ENCODE data around the gene ACP4. TPM values are rescaled to one million over a fixed set of nuclear protein-coding genes. Genes with fewer than 3 reads are reported as not detected.

ACP4 gene
- total and polyA plus RNA-seq, 2 donors (not counting 1 experiment from before 2014, with no cell fraction given), result not detected

DNA sequence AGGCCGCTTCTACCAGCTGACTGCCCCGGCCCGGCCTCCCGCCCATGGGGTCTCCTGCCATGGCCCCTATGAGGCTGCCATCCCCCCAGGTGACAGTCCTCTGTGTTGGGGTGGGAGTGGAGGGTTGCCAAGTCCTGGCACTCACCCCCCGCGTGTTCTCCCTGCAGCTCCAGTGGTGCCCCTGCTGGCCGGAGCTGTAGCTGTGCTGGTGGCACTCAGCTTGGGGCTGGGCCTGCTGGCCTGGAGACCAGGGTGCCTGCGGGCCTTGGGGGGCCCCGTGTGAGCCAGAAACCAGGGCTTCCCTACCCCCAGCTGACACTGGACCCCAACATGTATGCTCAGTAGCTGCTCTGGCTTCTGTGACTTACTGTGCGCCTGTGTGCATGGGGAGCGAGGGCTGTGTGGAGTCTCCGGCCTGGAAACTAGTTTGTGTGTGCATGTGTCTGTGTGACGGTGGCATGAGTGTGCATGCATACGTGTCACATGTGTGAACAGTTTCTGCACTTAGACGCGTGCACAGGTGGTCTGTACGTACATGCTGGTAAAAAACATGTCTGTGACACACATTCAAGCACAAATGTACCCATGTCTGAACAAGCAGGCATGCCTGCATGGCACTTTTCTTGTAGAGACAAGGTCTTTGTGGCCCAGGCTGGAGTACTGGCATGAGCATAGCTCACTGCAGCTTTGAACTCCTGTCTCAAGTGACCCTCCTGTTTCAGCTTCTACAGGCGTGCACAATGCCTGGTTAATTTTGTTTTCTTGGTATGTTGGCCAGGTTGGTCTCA is 4.9 kb downstream of the ACP4 start:
- Histone ChIP-seq H3K4me2 (replicated peaks; ENCODE audit: low read depth, low read length, poor library complexity, severe bottlenecking) (no peak overlapping the region), H3K9ac (ENCODE audit: low read length) (no peak overlapping the region), H3K4me3 (ENCODE audit: control extremely low read depth in 1 of 5, extremely low read depth in 1 of 5, insufficient read depth in 1 of 5, low read depth in 2 of 5, low read length in 4 of 5) (no peak overlapping the region), H4K20me1 (ENCODE audit: control insufficient read depth, insufficient read depth, low read length, poor library complexity, severe bottlenecking) (peaks cover 7% of the 10 kb centered on the region), H3K36me3 (replicated peaks in 1 of 2; ENCODE audit: control extremely low read depth in 1 of 2, control insufficient read depth in 1 of 2, extremely low read depth in 1 of 2, insufficient read depth in 2 of 2, low read length in 1 of 2) (peaks cover 0 to 30% of the 10 kb centered on the region in 2 experiments), H3K27ac (ENCODE audit: low read length in 2 of 2) (no peak overlapping the region), H3K79me2 (ENCODE audit: control insufficient read depth, insufficient read depth, low read length) (peaks cover 21% of the 10 kb centered on the region), H2AFZ (ENCODE audit: insufficient read depth, low read depth, low read length, poor library complexity, severe bottlenecking) (no peak overlapping the region), H3K4me1 (ENCODE audit: control insufficient read depth in 2 of 2, insufficient read depth in 2 of 2, low read length in 2 of 2) (peaks cover 4 to 6% of the 10 kb centered on the region in 2 donors), H3K9me3 (ENCODE audit: control extremely low read depth in 1 of 3, control insufficient read depth in 2 of 3, insufficient read depth in 1 of 3, low read length in 2 of 3) (no peaks in the 10 kb centered on the region), H3K27me3 (replicated peaks in 1 of 4; ENCODE audit: control extremely low read depth in 1 of 4, control insufficient read depth in 3 of 4, insufficient read depth in 4 of 4, low read length in 3 of 4) (no peaks in the 10 kb centered on the region)
- peaks cover 5% of the 10 kb centered on the region for H3K27me3 Mint-ChIP-seq
- WGBS (ENCODE audit: insufficient coverage), result 78% methylated on average over 17 of the region's 18 CpGs
- no peak overlapping the region for H3K4me3 Mint-ChIP-seq
- CTCF ChIA-PET, result interaction anchor here (0.9 to 5.1 kb wide), 3 partner anchors 11 to 127 kb away, joined by 4 to 29 read pairs (median 4); no protein-coding TSS in a partner anchor
- H3K27ac Mint-ChIP-seq, result no peak overlapping the region
- intact Hi-C loops (cut with micrococcal nuclease), result loop anchor here (2.0 kb wide), 1 partner anchor 128 kb away; no protein-coding TSS in a partner anchor
- H3K4me1 Mint-ChIP-seq, result peaks cover 10% of the 10 kb centered on the region
- TF ChIP-seq, protein P1, sequence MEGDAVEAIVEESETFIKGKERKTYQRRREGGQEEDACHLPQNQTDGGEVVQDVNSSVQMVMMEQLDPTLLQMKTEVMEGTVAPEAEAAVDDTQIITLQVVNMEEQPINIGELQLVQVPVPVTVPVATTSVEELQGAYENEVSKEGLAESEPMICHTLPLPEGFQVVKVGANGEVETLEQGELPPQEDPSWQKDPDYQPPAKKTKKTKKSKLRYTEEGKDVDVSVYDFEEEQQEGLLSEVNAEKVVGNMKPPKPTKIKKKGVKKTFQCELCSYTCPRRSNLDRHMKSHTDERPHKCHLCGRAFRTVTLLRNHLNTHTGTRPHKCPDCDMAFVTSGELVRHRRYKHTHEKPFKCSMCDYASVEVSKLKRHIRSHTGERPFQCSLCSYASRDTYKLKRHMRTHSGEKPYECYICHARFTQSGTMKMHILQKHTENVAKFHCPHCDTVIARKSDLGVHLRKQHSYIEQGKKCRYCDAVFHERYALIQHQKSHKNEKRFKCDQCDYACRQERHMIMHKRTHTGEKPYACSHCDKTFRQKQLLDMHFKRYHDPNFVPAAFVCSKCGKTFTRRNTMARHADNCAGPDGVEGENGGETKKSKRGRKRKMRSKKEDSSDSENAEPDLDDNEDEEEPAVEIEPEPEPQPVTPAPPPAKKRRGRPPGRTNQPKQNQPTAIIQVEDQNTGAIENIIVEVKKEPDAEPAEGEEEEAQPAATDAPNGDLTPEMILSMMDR (IDR thresholded peaks at IDR 0.05), result no peak
- no peak for TF ChIP-seq EZH2 (IDR thresholded peaks at IDR 0.05; ENCODE audit: borderline replicate concordance, insufficient read depth, low read depth, low read length, poor library complexity, severe bottlenecking)
- POLR2A ChIA-PET, result no interaction called here
- ATAC-seq (ENCODE audit: low read depth), result no peak
- no peaks in the 10 kb centered on the region for H3K9me3 Mint-ChIP-seq (ENCODE audit: insufficient read depth)
- no peak for DNase-seq

- H4K20me1 ChIP-seq (ENCODE audit: control insufficient read depth, insufficient read depth, low read length, poor library complexity, severe bottlenecking), result peaks cover 7% of the 10 kb centered on the region
- no peak overlapping the region for H2AFZ ChIP-seq (ENCODE audit: insufficient read depth, low read depth, low read length, poor library complexity, severe bottlenecking)
- H3K4me3 ChIP-seq (ENCODE audit: control extremely low read depth in 1 of 5, extremely low read depth in 1 of 5, insufficient read depth in 1 of 5, low read depth in 2 of 5, low read length in 4 of 5), result no peak overlapping the region
- no peak overlapping the region for H3K9ac ChIP-seq (ENCODE audit: low read length)
- H3K79me2 ChIP-seq (ENCODE audit: control insufficient read depth, insufficient read depth, low read length), result peaks cover 23% of the 10 kb centered on the region
- H3K4me1 ChIP-seq (ENCODE audit: control insufficient read depth in 2 of 2, insufficient read depth in 2 of 2, low read length in 2 of 2), result peaks cover 4 to 6% of the 10 kb centered on the region in 2 donors
- WGBS (ENCODE audit: insufficient coverage), result 96% methylated on average over 3 of the region's 4 CpGs
- Mint-ChIP-seq H3K4me1 (peaks cover 10% of the 10 kb centered on the region), H3K9me3 (ENCODE audit: insufficient read depth) (no peaks in the 10 kb centered on the region), H3K27me3 (peaks cover 5% of the 10 kb centered on the region), H3K27ac (no peak overlapping the region), H3K4me3 (no peak overlapping the region)
- H3K27me3 ChIP-seq (replicated peaks in 1 of 4; ENCODE audit: control extremely low read depth in 1 of 4, control insufficient read depth in 3 of 4, insufficient read depth in 4 of 4, low read length in 3 of 4), result no peaks in the 10 kb centered on the region
- H3K27ac ChIP-seq (ENCODE audit: low read length in 2 of 2), result no peak overlapping the region
- TF ChIP-seq, protein P1 (IDR thresholded peaks at IDR 0.05), result no peak
- no peak for TF ChIP-seq EZH2 (IDR thresholded peaks at IDR 0.05; ENCODE audit: borderline replicate concordance, insufficient read depth, low read depth, low read length, poor library complexity, severe bottlenecking)
- intact Hi-C loops (cut with micrococcal nuclease), result loop anchor here (2.0 kb wide), 1 partner anchor 127 kb away; no protein-coding TSS in a partner anchor
- ChIA-PET POLR2A (no interaction called here), CTCF (interaction anchor here (0.9 to 5.1 kb wide), 3 partner anchors 12 to 127 kb away, joined by 4 to 29 read pairs (median 4); no protein-coding TSS in a partner anchor)
- H3K4me2 ChIP-seq (replicated peaks; ENCODE audit: low read depth, low read length, poor library complexity, severe bottlenecking), result no peak overlapping the region
- peaks cover 0 to 34% of the 10 kb centered on the region in 2 experiments for H3K36me3 ChIP-seq (replicated peaks in 1 of 2; ENCODE audit: control extremely low read depth in 1 of 2, control insufficient read depth in 1 of 2, extremely low read depth in 1 of 2, insufficient read depth in 2 of 2, low read length in 1 of 2)
- ATAC-seq (ENCODE audit: low read depth) (no peak), DNase-seq (no peak)
- H3K9me3 ChIP-seq (ENCODE audit: control extremely low read depth in 1 of 3, control insufficient read depth in 2 of 3, insufficient read depth in 1 of 3, low read length in 2 of 3), result no peaks in the 10 kb centered on the region
Observed at GRCh38 chr19:50795664-50796073, 5.5 kb downstream of the ACP4 start.
